Osteocyte (in vitro differentiated cells): Measurements from ENCODE around the gene GET4. TPM values are rescaled to one million over a fixed set of nuclear protein-coding genes. Genes with fewer than 3 reads are reported as not detected.

ENCODE experiments used
- DNase-seq: peaks from one replicate; pipeline ENCODE4 v3.0.0; 2021; ENCODE audit warnings: mixed read lengths; ENCODE audit not compliant: unreplicated experiment; ENCODE audit errors: extremely low spot score
- H3K27ac Mint-ChIP-seq: one replicate; pipeline ENCODE4 v1.8.0; 2021; ENCODE audit warnings: mild to moderate bottlenecking, mixed read lengths; ENCODE audit not compliant: unreplicated experiment
- H3K27me3 Mint-ChIP-seq: one replicate; pipeline ENCODE4 v1.8.0; 2021; ENCODE audit warnings: mixed read lengths; ENCODE audit not compliant: unreplicated experiment
- H3K36me3 Mint-ChIP-seq: one replicate; pipeline ENCODE4 v1.8.0; 2021; ENCODE audit warnings: mixed read lengths; ENCODE audit not compliant: unreplicated experiment
- H3K4me1 Mint-ChIP-seq: one replicate; pipeline ENCODE4 v1.8.0; 2021; ENCODE audit warnings: mixed read lengths; ENCODE audit not compliant: unreplicated experiment
- H3K4me3 Mint-ChIP-seq: one replicate; pipeline ENCODE4 v1.8.0; 2021; ENCODE audit warnings: mild to moderate bottlenecking, moderate library complexity, mixed read lengths; ENCODE audit not compliant: unreplicated experiment
- H3K9me3 Mint-ChIP-seq: one replicate; pipeline ENCODE4 v1.8.0; 2021; ENCODE audit warnings: mixed read lengths; ENCODE audit not compliant: unreplicated experiment
- total RNA-seq: library from RNA; stranded (reverse); gene quantifications from 2 replicates; pipeline ENCODE4 v1.2.1, GENCODE V29; 2021
- TF ChIP-seq, protein P1 (sequence below): fragments of 200-600 bp; sonication (generic); IDR thresholded peaks from 2 replicates; pipeline ENCODE4 v1.5.0; 2021; ENCODE audit warnings: antibody characterized with exemption, mild to moderate bottlenecking, moderate library complexity

GET4 gene
- total RNA-seq, 1 donor from 2014 or later: 33.7 TPM

DNA sequence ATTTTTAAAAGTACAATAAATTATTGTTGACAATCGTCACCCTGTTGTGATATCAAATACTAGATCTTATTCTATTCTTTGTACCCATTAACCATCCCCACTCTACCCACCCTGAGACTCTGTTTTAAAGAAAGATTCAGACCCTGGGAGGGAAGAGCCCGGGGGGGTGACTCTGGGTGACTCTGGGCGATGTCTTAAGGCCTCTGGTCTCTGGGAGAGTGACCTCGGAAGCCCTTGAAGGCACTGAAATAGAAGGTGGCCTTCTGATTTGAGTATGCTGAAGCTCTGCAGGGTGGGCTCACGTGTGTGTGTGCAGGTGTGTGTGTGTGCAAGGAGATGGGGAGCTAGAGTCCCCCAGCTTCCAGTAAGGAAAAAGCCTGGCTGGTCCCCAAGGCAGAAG, 68.4 kb downstream of the GET4 start:
- TF ChIP-seq, protein P1, sequence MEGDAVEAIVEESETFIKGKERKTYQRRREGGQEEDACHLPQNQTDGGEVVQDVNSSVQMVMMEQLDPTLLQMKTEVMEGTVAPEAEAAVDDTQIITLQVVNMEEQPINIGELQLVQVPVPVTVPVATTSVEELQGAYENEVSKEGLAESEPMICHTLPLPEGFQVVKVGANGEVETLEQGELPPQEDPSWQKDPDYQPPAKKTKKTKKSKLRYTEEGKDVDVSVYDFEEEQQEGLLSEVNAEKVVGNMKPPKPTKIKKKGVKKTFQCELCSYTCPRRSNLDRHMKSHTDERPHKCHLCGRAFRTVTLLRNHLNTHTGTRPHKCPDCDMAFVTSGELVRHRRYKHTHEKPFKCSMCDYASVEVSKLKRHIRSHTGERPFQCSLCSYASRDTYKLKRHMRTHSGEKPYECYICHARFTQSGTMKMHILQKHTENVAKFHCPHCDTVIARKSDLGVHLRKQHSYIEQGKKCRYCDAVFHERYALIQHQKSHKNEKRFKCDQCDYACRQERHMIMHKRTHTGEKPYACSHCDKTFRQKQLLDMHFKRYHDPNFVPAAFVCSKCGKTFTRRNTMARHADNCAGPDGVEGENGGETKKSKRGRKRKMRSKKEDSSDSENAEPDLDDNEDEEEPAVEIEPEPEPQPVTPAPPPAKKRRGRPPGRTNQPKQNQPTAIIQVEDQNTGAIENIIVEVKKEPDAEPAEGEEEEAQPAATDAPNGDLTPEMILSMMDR: no peak
- Mint-ChIP-seq H3K36me3 (no peaks in the 10 kb centered on the region), H3K4me1 (no peaks in the 10 kb centered on the region), H3K9me3 (peaks cover 23% of the 10 kb centered on the region), H3K4me3 (no peak overlapping the region), H3K27ac (no peak overlapping the region), H3K27me3 (peaks cover 22% of the 10 kb centered on the region)
- no peak for DNase-seq

DNA sequence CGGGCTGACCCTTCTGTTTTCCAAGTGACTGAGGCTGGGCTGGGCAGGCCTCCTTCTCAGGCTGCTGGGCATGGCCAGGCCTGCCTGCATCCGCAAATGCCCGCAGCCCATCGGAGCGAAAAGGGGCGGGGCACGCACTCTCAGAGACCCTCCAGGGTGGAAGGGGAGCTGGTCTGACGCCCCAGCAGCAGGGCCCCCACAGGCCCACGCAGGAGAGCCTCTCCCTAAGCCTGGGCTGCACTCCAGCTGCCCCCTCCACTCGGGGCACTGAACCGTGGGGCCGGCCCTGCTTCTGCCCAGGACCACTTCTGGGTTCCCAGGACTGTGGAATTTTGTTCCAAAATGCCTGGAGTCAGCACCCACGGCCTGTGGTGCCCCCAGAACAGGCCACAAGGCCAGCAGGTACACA, 68.8 kb downstream of the GET4 start:
- Mint-ChIP-seq H3K9me3 (peaks cover 19% of the 10 kb centered on the region), H3K4me3 (no peak overlapping the region), H3K27me3 (peaks cover 18% of the 10 kb centered on the region), H3K36me3 (no peaks in the 10 kb centered on the region), H3K4me1 (no peaks in the 10 kb centered on the region), H3K27ac (no peak overlapping the region)
- no peak for DNase-seq
- TF ChIP-seq, protein P1: no peak

DNA sequence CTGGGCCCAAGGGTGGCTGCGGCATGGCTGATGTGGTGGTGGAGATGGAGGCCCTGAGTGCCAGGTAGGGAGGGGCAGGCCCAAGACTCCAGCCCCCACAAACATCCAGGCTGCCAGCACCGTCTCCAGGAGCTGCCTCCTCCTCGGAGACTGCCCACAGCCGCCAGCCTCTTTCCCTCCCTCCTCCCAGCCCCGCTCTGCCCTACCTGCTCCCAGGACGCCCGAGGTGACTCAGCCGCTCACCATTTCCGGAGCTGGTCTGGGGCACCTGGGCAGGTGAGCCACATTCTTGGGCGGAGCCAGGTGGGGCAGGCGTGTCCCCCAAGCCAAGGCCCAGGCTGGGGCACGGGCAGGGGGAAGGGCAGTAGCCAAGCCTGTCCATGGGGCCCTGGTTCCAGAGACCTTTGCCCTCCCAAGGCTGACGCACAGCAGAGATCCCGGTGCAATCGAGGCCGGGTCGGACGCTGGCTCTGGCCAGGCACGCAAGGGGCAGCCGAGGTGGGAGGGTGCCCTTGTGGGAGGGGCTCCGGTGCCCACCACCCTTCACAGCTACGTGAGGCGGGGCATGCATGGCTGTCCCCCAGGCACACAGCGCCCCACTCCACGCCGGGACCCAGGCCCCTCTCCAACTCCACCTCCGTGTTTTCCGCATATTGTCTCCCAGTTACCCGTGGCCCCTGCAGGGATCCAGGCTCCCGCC, 69.4 kb downstream of the GET4 start:
- no peak for DNase-seq
- Mint-ChIP-seq H3K4me3 (no peak overlapping the region), H3K36me3 (no peaks in the 10 kb centered on the region), H3K27me3 (peaks cover 13% of the 10 kb centered on the region), H3K27ac (no peak overlapping the region), H3K4me1 (no peaks in the 10 kb centered on the region), H3K9me3 (peaks cover 13% of the 10 kb centered on the region)
- TF ChIP-seq, protein P1: no peak

Other genes with a start within 250 kb of the GET4 start
- gene DNAAF5, start 149.9 kb upstream of the GET4 start, total RNA-seq: 28.1 and 36.9 TPM in 2 replicates
- gene PRKAR1B, start 149.3 kb upstream of the GET4 start, total RNA-seq: 10.9 and 12.0 TPM in 2 replicates
- 212 and 226 TPM in 2 replicates for gene SUN1, start 44.1 kb upstream of the GET4 start, total RNA-seq
- gene ADAP1, start 78.1 kb downstream of the GET4 start, total RNA-seq: 5.8 and 7.0 TPM in 2 replicates
- 11.2 and 11.4 TPM in 2 replicates for gene COX19, start 99.0 kb downstream of the GET4 start, total RNA-seq
- gene CYP2W1, start 106.6 kb downstream of the GET4 start, total RNA-seq: not detected in 2 replicates
- gene GPR146, start 168.0 kb downstream of the GET4 start, total RNA-seq: 1.9 and 2.8 TPM in 2 replicates
- 2.5 and 3.0 TPM in 2 replicates for gene GPER1, start 211.6 kb downstream of the GET4 start, total RNA-seq